Gastrocnemius medialis (tissue), 4 donors: ENCODE measurements around the gene MRPL39. TPM values are rescaled to one million over a fixed set of nuclear protein-coding genes. Genes with fewer than 3 reads are reported as not detected.
A peak's percentile ranks its signal among the peaks of the same experiment; 100 is the strongest.

Experiments used
- ATAC-seq, 2 donors: fragments of 150-250 bp; one replicate each; pipeline ENCODE4 v1.9.1; 2016
- DNase-seq, 2 donors: peaks; one replicate each; pipeline ENCODE4 v3.0.0-alpha.2; 2019
- H3K27ac ChIP-seq, 4 donors: fragments of 200-600 bp; sonication (generic); 1 replicate in 1 of 4; 2 replicates in 3 of 4; pipeline ENCODE4 v1.5.1; 2016 to 2018; ENCODE audit warnings: mild to moderate bottlenecking in 2 of 4, moderate library complexity in 1 of 4
- H3K27me3 ChIP-seq, 3 donors: fragments of 200-600 bp; sonication (generic) in 2 of 3; 1 replicate in 1 of 3; 2 replicates in 2 of 3; pipeline versions ENCODE4 v1.5.1 to v1.6.0; 2016 to 2019; ENCODE audit warnings: mild to moderate bottlenecking in 1 of 3, moderate library complexity in 1 of 3
- H3K36me3 ChIP-seq, 2 donors: fragments of 200-600 bp; sonication (generic) in 1 of 2; one replicate each; pipeline ENCODE4 v1.5.1; 2017 to 2018
- H3K4me1 ChIP-seq, 2 donors: fragments of 200-600 bp; sonication (generic) in 1 of 2; one replicate each; pipeline ENCODE4 v1.5.1; 2016 to 2017; ENCODE audit warnings: mild to moderate bottlenecking in 2 of 2
- H3K4me3 ChIP-seq, 4 donors: fragments of 200-600 bp; sonication (generic) in 3 of 4; 1 replicate in 1 of 4; 2 replicates in 3 of 4; pipeline ENCODE4 v1.5.1; 2016 to 2019; ENCODE audit warnings: mild to moderate bottlenecking in 2 of 4
- H3K9me3 ChIP-seq, 3 donors: fragments of 200-600 bp; sonication (generic) in 2 of 3; 1 replicate in 1 of 3; 2 replicates in 2 of 3; pipeline ENCODE4 v1.5.1; 2016 to 2019
- CTCF ChIP-seq, 5 experiments: fragments of 450-650 bp in 3 of 5; fragments of 200-600 bp in 2 of 5; sonication (generic) in 2 of 5; IDR thresholded peaks in 4 of 5; conservative IDR thresholded peaks in 1 of 5; 1 replicate in 4 of 5; 2 replicates in 1 of 5; pipeline ENCODE4 v1.5.1; 2016 to 2019; ENCODE audit warnings: antibody characterized with exemption in 5 of 5, mild to moderate bottlenecking in 3 of 5, moderate library complexity in 3 of 5
- POLR2A ChIP-seq, 2 donors: fragments of 450-650 bp; IDR thresholded peaks; one replicate each; pipeline ENCODE4 v1.6.1; 2017; ENCODE audit warnings: antibody characterized with exemption in 2 of 2, mild to moderate bottlenecking in 2 of 2, moderate library complexity in 2 of 2
- in situ Hi-C, 4 donors: fragments of 200-750 bp; cut with MboI; loops; one replicate each; pipeline versions ENCODE4 v1.15.0 to v1.8.0; 2017; ENCODE audit warnings: low sequenced_read_pairs in 4 of 4
- intact Hi-C: fragments of 100-400 bp; cut with DNase I; formaldehyde crosslinking; loops from one replicate; pipeline ENCODE4 v1.15.1; 2023; ENCODE audit warnings: low total_unique reads
- total RNA-seq, 4 donors: library from RNA; depleted of rRNA; stranded (reverse); fragments of >200 nt; gene quantifications; one replicate each; pipeline versions ENCODE4 v1.1.0 to v1.2.3, GENCODE V29; 2016

MRPL39 gene
- total RNA-seq, 4 donors from 2014 or later, result 27.1 to 56.6 (median 39.0) TPM

GRCh38 chr21:25639551-25640201 lies 32.4 kb upstream of the MRPL39 start:
- Histone ChIP-seq H3K27ac (peak overlapping the region; percentile 66 to 82 (median 79)), H3K4me3 (peak overlapping the region; percentile 65 to 85 (median 72)), H3K36me3 (no peaks in the 10 kb centered on the region), H3K27me3 (no peaks in the 10 kb centered on the region), H3K4me1 (peaks cover 0 to 8% of the 10 kb centered on the region in 2 donors), H3K9me3 (no peaks in the 10 kb centered on the region)
- ATAC-seq (peak; percentile 58 to 62), DNase-seq (no peak)
- peak in 2 of 5 experiments; percentile 35 to 45 for TF ChIP-seq CTCF (IDR thresholded peaks at IDR 0.05 in 4 of 5, conservative IDR thresholded peaks at IDR 0.05 in 1 of 5)
- no peak for TF ChIP-seq POLR2A (IDR thresholded peaks at IDR 0.05)
- in situ Hi-C loops (no loop called here), intact Hi-C loops (loop anchor here (2.0 kb wide), 1 partner anchor 31 kb away; no protein-coding TSS in a partner anchor)

GRCh38 chr21:25638660-25639550 lies 31.6 kb upstream of the MRPL39 start, which contains the start of gene JAM2:
TSS of gene JAM2 (plus strand) at chr21:25639258. CDS start at chr21:25639822, 564 bp downstream.
- intact Hi-C loops, result loop anchor here (2.0 kb wide), 1 partner anchor 30 kb away; no protein-coding TSS in a partner anchor
- Histone ChIP-seq H3K9me3 (no peaks in the 10 kb centered on the region), H3K27me3 (no peaks in the 10 kb centered on the region), H3K27ac (peak within 1 kb of the TSS; percentile 66 to 82 (median 79)), H3K4me3 (peak within 1 kb of the TSS; percentile 65 to 85 (median 72)), H3K36me3 (no peaks in the 10 kb centered on the region), H3K4me1 (peaks cover 0 to 8% of the 10 kb centered on the region in 2 donors)
- DNase-seq (no peak), ATAC-seq (peak; percentile 44 to 57)
- in situ Hi-C loops, result no loop called here
- TF ChIP-seq POLR2A (IDR thresholded peaks at IDR 0.05) (no peak), CTCF (IDR thresholded peaks at IDR 0.05 in 4 of 5, conservative IDR thresholded peaks at IDR 0.05 in 1 of 5) (no peak)

- Histone ChIP-seq H3K9me3 (no peaks in the 10 kb centered on the region), H3K36me3 (no peaks in the 10 kb centered on the region), H3K4me1 (peaks cover 0 to 8% of the 10 kb centered on the region in 2 donors), H3K27me3 (no peaks in the 10 kb centered on the region), H3K27ac (peak overlapping the region in 3 of 4 donors; percentile 76 to 82 (median 82)), H3K4me3 (peak overlapping the region in 3 of 4 donors; percentile 72 to 85 (median 73))
- in situ Hi-C loops, result no loop called here
- intact Hi-C loops, result loop anchor here (2.0 kb wide), 1 partner anchor 29 kb away; no protein-coding TSS in a partner anchor
- DNase-seq, result no peak
- TF ChIP-seq POLR2A (IDR thresholded peaks at IDR 0.05) (no peak), CTCF (IDR thresholded peaks at IDR 0.05 in 4 of 5, conservative IDR thresholded peaks at IDR 0.05 in 1 of 5) (no peak)
- no peak for ATAC-seq
Observed at GRCh38 chr21:25637851-25638659, 30.8 kb upstream of the MRPL39 start.

GRCh38 chr21:25636727-25637126 lies 29.4 kb upstream of the MRPL39 start:
- no peak for DNase-seq
- no peak for TF ChIP-seq CTCF (IDR thresholded peaks at IDR 0.05 in 4 of 5, conservative IDR thresholded peaks at IDR 0.05 in 1 of 5)
- TF ChIP-seq POLR2A (IDR thresholded peaks at IDR 0.05), result no peak
- ATAC-seq, result no peak
- Histone ChIP-seq H3K36me3 (no peaks in the 10 kb centered on the region), H3K27me3 (no peaks in the 10 kb centered on the region), H3K27ac (no peak overlapping the region), H3K9me3 (no peaks in the 10 kb centered on the region), H3K4me3 (no peak overlapping the region), H3K4me1 (peaks cover 0 to 8% of the 10 kb centered on the region in 2 donors)
- in situ Hi-C loops (no loop called here), intact Hi-C loops (no loop called here)
